HepG2 (cell line): Measurements from ENCODE around the gene DIAPH3. TPM values are rescaled to one million over a fixed set of nuclear protein-coding genes. Genes with fewer than 3 reads are reported as not detected.
"Not testable (repeated sequence)": the region's sequence is repeated elsewhere in the genome, so short reads cannot be mapped to it uniquely, and the experiment has no call there.

Experiments used
- ATAC-seq: fragments of 200-7000 bp; cut with Tn5 transposase; 3 replicates; pipeline ENCODE4 v1.9.1; 2020; ENCODE audit warnings: mild to moderate bottlenecking, moderate library complexity
- BruUV-seq: library from RNA; stranded (reverse); fragments of 400-500 nt; replicated peaks from 2 replicates; lab custom pipeline; 2021; lab: Mats Ljungman, UMichigan
- CTCF ChIA-PET: fragments of 300-600 bp; formaldehyde crosslinking; extraction: SDS; loops from one replicate; lab custom pipeline; 2021; ENCODE audit warnings: low total read pairs, inconsistent platforms, low intra/inter-chr PET ratio; lab: Yijun Ruan, JAX
- POLR2A ChIA-PET: fragments of 350-600 bp; sonication (Branson Sonifier 250); formaldehyde crosslinking; loops from one replicate; lab custom pipeline; 2020; ENCODE audit warnings: antibody characterized with exemption, inconsistent platforms; lab: Yijun Ruan, JAX
- DNase-seq: peaks from one replicate; pipeline ENCODE4 v3.0.0-alpha.2; 2015; ENCODE audit warnings: low spot score
- FAIRE-seq: peaks from 3 replicates; lab custom pipeline; 2011; peaks lifted over from hg19 to GRCh38; lab: Jason Lieb, UNC
- H2AFZ ChIP-seq: one replicate; pipeline ENCODE4 v1.6.1; 2011; ENCODE audit warnings: low read length, inconsistent platforms
- H3K27ac ChIP-seq: fragments of 300-600 bp; 3 replicates; pipeline ENCODE4 v1.8.0; 2011; ENCODE audit warnings: mixed run types, mild to moderate bottlenecking, mixed read lengths, low read length, inconsistent platforms; ENCODE audit not compliant: insufficient read depth; ENCODE audit errors: extremely low read length
- H3K27me3 ChIP-seq, 2 experiments: fragments of 200-600 bp in 1 of 2; 2 replicates in 1 of 2; 3 replicates in 1 of 2; pipeline versions ENCODE4 v1.6.0 to v1.8.0; 2011; ENCODE audit warnings: low read length in 2 of 2, mild to moderate bottlenecking in 2 of 2, moderate library complexity in 2 of 2, inconsistent platforms in 1 of 2; ENCODE audit not compliant: insufficient read depth in 2 of 2, control insufficient read depth in 1 of 2
- H3K36me3 ChIP-seq, 2 experiments: fragments of 200-600 bp in 1 of 2; replicated peaks in 1 of 2; 2 replicates in 1 of 2; 3 replicates in 1 of 2; pipeline versions ENCODE4 v1.5.1 to v1.8.0; 2011; ENCODE audit warnings: low read length in 2 of 2, inconsistent platforms in 1 of 2; ENCODE audit not compliant: insufficient read depth in 2 of 2, control insufficient read depth in 1 of 2
- H3K4me1 ChIP-seq: 2 replicates; pipeline ENCODE4 v1.5.1; 2012; ENCODE audit warnings: low read length, inconsistent platforms; ENCODE audit not compliant: insufficient read depth
- H3K4me2 ChIP-seq: 2 replicates; pipeline ENCODE4 v1.6.0; 2011; ENCODE audit warnings: low read depth, low read length, inconsistent platforms
- H3K4me3 ChIP-seq, 3 experiments: fragments of 200-600 bp in 1 of 3; sonication (generic), shearing (Covaris generic) in 1 of 3; replicated peaks in 1 of 3; 2 replicates each; pipeline ENCODE4 v1.5.1; 2011 to 2016; ENCODE audit warnings: low read length in 3 of 3, inconsistent platforms in 2 of 3, low read depth in 2 of 3, mild to moderate bottlenecking in 2 of 3, control low read depth in 1 of 3, mixed read lengths in 1 of 3; ENCODE audit not compliant: insufficient read depth in 1 of 3
- H3K79me2 ChIP-seq: one replicate; pipeline ENCODE4 v1.6.1; 2011; ENCODE audit warnings: low read length, inconsistent platforms; ENCODE audit not compliant: insufficient read depth
- H3K9ac ChIP-seq: 2 replicates; pipeline ENCODE4 v1.6.0; 2011; ENCODE audit warnings: mild to moderate bottlenecking, low read depth, low read length, inconsistent platforms; ENCODE audit not compliant: insufficient read depth
- H3K9me3 ChIP-seq: 2 replicates; pipeline ENCODE4 v1.5.1; 2012; ENCODE audit warnings: mild to moderate bottlenecking, low read length
- H4K20me1 ChIP-seq: 2 replicates; pipeline ENCODE4 v1.6.0; 2011; ENCODE audit warnings: inconsistent platforms, mild to moderate bottlenecking, low read length, moderate library complexity; ENCODE audit not compliant: insufficient read depth
- CAMTA2 ChIP-seq: sonication (generic); formaldehyde crosslinking; IDR thresholded peaks from 2 replicates; pipeline ENCODE4 v1.4.0; 2020; ENCODE audit warnings: mild to moderate bottlenecking, missing genetic modification reagents, borderline replicate concordance
- CEBPZ ChIP-seq: IDR thresholded peaks from 2 replicates; pipeline ENCODE4 v1.6.1; 2012; ENCODE audit warnings: low read length, improper control_type of control experiment
- GTF2F1 ChIP-seq: fragments of 150-350 bp; IDR thresholded peaks from 2 replicates; pipeline ENCODE4 v1.6.1; 2014; ENCODE audit warnings: low read length
- IRF1 ChIP-seq: sonication (generic); formaldehyde crosslinking; IDR thresholded peaks from 2 replicates; pipeline ENCODE4 v1.4.0; 2020; ENCODE audit warnings: low read depth, mild to moderate bottlenecking, missing genetic modification reagents
- JUN ChIP-seq: sonication (generic); formaldehyde crosslinking; IDR thresholded peaks from 2 replicates; pipeline ENCODE4 v1.4.0; 2020; ENCODE audit warnings: mild to moderate bottlenecking, missing genetic modification reagents
- MIER3 ChIP-seq: IDR thresholded peaks from 2 replicates; pipeline ENCODE4 v1.6.1; 2016; ENCODE audit warnings: missing compliant biosample characterization, borderline replicate concordance
- SIX1 ChIP-seq: sonication (generic); formaldehyde crosslinking; IDR thresholded peaks from 2 replicates; pipeline ENCODE4 v1.4.0; 2020; ENCODE audit warnings: missing genetic modification reagents, borderline replicate concordance
- ZFP37 ChIP-seq: sonication (generic); formaldehyde crosslinking; IDR thresholded peaks from 2 replicates; pipeline ENCODE4 v1.4.0; 2020; ENCODE audit warnings: missing genetic modification reagents, borderline replicate concordance
- ZNF292 ChIP-seq: sonication (generic); formaldehyde crosslinking; IDR thresholded peaks from 2 replicates; pipeline ENCODE4 v1.8.1; 2022; ENCODE audit warnings: mild to moderate bottlenecking, low read depth, missing genetic modification reagents, borderline replicate concordance
- ZNF850 ChIP-seq: sonication (generic); formaldehyde crosslinking; conservative IDR thresholded peaks from 2 replicates; pipeline ENCODE4 v1.9.0; 2021; ENCODE audit warnings: mild to moderate bottlenecking, missing genetic modification reagents
- WGBS: methylation state at CpG from one replicate; pipeline ENCODE4 v1.1.6; 2017; ENCODE audit warnings: low lambda C conversion rate; 5-methylcytosine and 5-hydroxymethylcytosine counted together
- in situ Hi-C: cut with HindIII; loops from 2 replicates; pipeline ENCODE4 v1.10.0; 2017; ENCODE audit warnings: low pct_unique_long_range_greater_than_20kb; ENCODE audit not compliant: extremely low pct_ligation_motif_present
- intact Hi-C: fragments of 100-400 bp; cut with micrococcal nuclease; formaldehyde crosslinking; loops from one replicate; pipeline ENCODE4 v1.10.0; 2022; ENCODE audit not compliant: unreplicated experiment
- polyA plus RNA-seq, 8 experiments: library from polyadenylated mRNA; depleted of rRNA in 3 of 8; stranded (reverse) in 7 of 8; unstranded in 1 of 8; fragments of >200 nt; fragmentation: Illumina TruSeq in 4 of 8; extraction: Trizol in 4 of 8; gene quantifications; 2 replicates each; pipeline versions ENCODE4 v1.2.1 to v1.2.3, GENCODE V29; 2011 to 2016; ENCODE audit warnings: low read depth in 4 of 8, missing spikeins in 1 of 8, mixed read lengths in 1 of 8; ENCODE audit not compliant: insufficient read depth in 1 of 8
- total RNA-seq, 5 experiments: library from RNA; depleted of rRNA; stranded (reverse); fragments of >200 nt; fragmentation: Illumina TruSeq; extraction: Trizol; gene quantifications; 2 replicates each; pipeline ENCODE4 v1.2.3, GENCODE V29; 2016; ENCODE audit warnings: low read depth in 1 of 5

Gene DIAPH3
- total and polyA plus RNA-seq, 2 of the 13 experiments (the other 11 are each of a cell fraction or from before 2014, with no cell fraction given), result 4.0 to 9.3 TPM

- Histone ChIP-seq H3K4me1 (no peaks in the 10 kb centered on the region), H2AFZ (no peak overlapping the region), H3K9ac (no peak overlapping the region), H3K79me2 (no peaks in the 10 kb centered on the region), H3K4me2 (no peak overlapping the region), H3K27me3 (no peaks in the 10 kb centered on the region), H3K36me3 (0 out of 5 replicates have a peak, but pooled peaks cover 0 to 6% of the 10 kb centered on the region in 2 experiments), H3K27ac (no peak overlapping the region), H3K9me3 (no peaks in the 10 kb centered on the region), H3K4me3 (no peak overlapping the region), H4K20me1 (no peaks in the 10 kb centered on the region)
- TF ChIP-seq ZFP37 (CRISPR knock-in tag) (no peak), JUN (CRISPR knock-in tag) (no peak), CEBPZ (no peak), ZNF850 (no peak), IRF1 (CRISPR knock-in tag) (no peak), SIX1 (CRISPR knock-in tag) (no peak), ZNF292 (CRISPR knock-in tag) (no peak), GTF2F1 (no peak), CAMTA2 (CRISPR knock-in tag) (no peak), MIER3 (no peak)
- ATAC-seq, result no peak
- in situ Hi-C loops, result no loop called here
- POLR2A ChIA-PET, result no interaction called here
- WGBS, result 97% methylated on average over 2 of the region's 2 CpGs
- intact Hi-C loops, result no loop called here
- CTCF ChIA-PET, result no interaction called here
- FAIRE-seq, result no peak
- no TSS peak for BruUV-seq
- DNase-seq, result no peak
Observed at GRCh38 chr13:60043262-60043661, 120.5 kb downstream of the DIAPH3 start.

- FAIRE-seq, H3K4me3 ChIP-seq, H3K79me2 ChIP-seq, DNase-seq, H3K9ac ChIP-seq, BruUV-seq, H2AFZ ChIP-seq, H4K20me1 ChIP-seq, H3K9me3 ChIP-seq, H3K27ac ChIP-seq, POLR2A ChIA-PET, ATAC-seq, CTCF ChIA-PET, H3K4me1 ChIP-seq, H3K36me3 ChIP-seq, H3K27me3 ChIP-seq, H3K4me2 ChIP-seq, intact Hi-C loops, in situ Hi-C loops: not testable (repeated sequence)
- 92% methylated on average over 10 of the region's 10 CpGs for WGBS
Observed at GRCh38 chr13:60040668-60041067, 123.1 kb downstream of the DIAPH3 start.
